GM18520 (cell line): ENCODE data around the gene HMHB1.

ENCODE experiments used
- ATAC-seq: cut with Tn5 transposase; IDR thresholded peaks from one replicate; pipeline ENCODE4 v1.9.1; 2021; ENCODE audit not compliant: unreplicated experiment

HMHB1 gene

GRCh38 chr5:143812085-143812705 is at the start of gene HMHB1:
HMHB1 (plus strand) TSS chr5:143812161.
- ATAC-seq = no peak

GRCh38 chr5:143762636-143763220 is 49.2 kb upstream of the HMHB1 start:
- no peak for ATAC-seq

GRCh38 chr5:143767162-143767561 is 44.8 kb upstream of the HMHB1 start:
- ATAC-seq = no peak

GRCh38 chr5:143769026-143769786 is 42.8 kb upstream of the HMHB1 start:
- no peak for ATAC-seq

- ATAC-seq = no peak
These were observed 41.5 kb upstream of the HMHB1 start for GRCh38 chr5:143770450-143770849.

- ATAC-seq = no peak
These were observed 40.8 kb upstream of the HMHB1 start for GRCh38 chr5:143771189-143771588.

- no peak for ATAC-seq
These were observed 40.4 kb upstream of the HMHB1 start for GRCh38 chr5:143771602-143772001.

- ATAC-seq = no peak
These were observed 39.3 kb upstream of the HMHB1 start for GRCh38 chr5:143772621-143773020.

GRCh38 chr5:143775258-143775657 is 36.7 kb upstream of the HMHB1 start:
- ATAC-seq = no peak

GRCh38 chr5:143776951-143777350 is 35.0 kb upstream of the HMHB1 start:
- no peak for ATAC-seq

GRCh38 chr5:143779506-143779905 is 32.5 kb upstream of the HMHB1 start:
- no peak for ATAC-seq

- no peak for ATAC-seq
These were observed 29.9 kb upstream of the HMHB1 start for GRCh38 chr5:143781993-143782520.

GRCh38 chr5:143782588-143783386 is 29.2 kb upstream of the HMHB1 start:
- no peak for ATAC-seq

- ATAC-seq = no peak
These were observed 23.6 kb upstream of the HMHB1 start for GRCh38 chr5:143788401-143788800.

- ATAC-seq = no peak
These were observed 21.4 kb upstream of the HMHB1 start for GRCh38 chr5:143790457-143791112.

- no peak for ATAC-seq
These were observed 19.9 kb upstream of the HMHB1 start for GRCh38 chr5:143791848-143792731.

- ATAC-seq = no peak
These were observed 18.7 kb upstream of the HMHB1 start for GRCh38 chr5:143793249-143793648.

- ATAC-seq = no peak
These were observed 15.8 kb upstream of the HMHB1 start for GRCh38 chr5:143796125-143796524.

- no peak for ATAC-seq
These were observed 15.2 kb upstream of the HMHB1 start for GRCh38 chr5:143796753-143797152.

- ATAC-seq = no peak
These were observed 11.2 kb upstream of the HMHB1 start for GRCh38 chr5:143800715-143801114.
